K562 (cell line): Measurements from ENCODE around the gene KCNK4. TPM values are rescaled to one million over a fixed set of nuclear protein-coding genes. Genes with fewer than 3 reads are reported as not detected.

Source experiments
- ATF7 ChIP-seq: fragments of 450-650 bp; IDR thresholded peaks from 2 replicates; pipeline ENCODE4 v1.7.1; 2014; ENCODE audit warnings: mild to moderate bottlenecking, moderate library complexity
- CBX5 ChIP-seq: IDR thresholded peaks from 2 replicates; pipeline ENCODE4 v1.6.1; 2014; ENCODE audit warnings: low read depth, borderline replicate concordance
- CEBPG ChIP-seq, 3 experiments: fragments of 200-800 bp in 1 of 3; sonication (Bioruptor generic) in 1 of 3; sonication (generic) in 1 of 3; formaldehyde crosslinking in 1 of 3; IDR thresholded peaks in 2 of 3; conservative IDR thresholded peaks in 1 of 3; 2 replicates each; pipeline versions ENCODE4 v1.6.1 to v1.8.0; 2016 to 2022; ENCODE audit warnings: missing compliant biosample characterization in 2 of 3, missing genetic modification characterization in 2 of 3, mild to moderate bottlenecking in 1 of 3, missing genetic modification reagents in 1 of 3
- COPS2 ChIP-seq: fragments of 450-650 bp; conservative IDR thresholded peaks from 2 replicates; pipeline ENCODE4 v1.6.1; 2016; ENCODE audit warnings: mild to moderate bottlenecking, moderate library complexity
- DPF2 ChIP-seq: fragments of 450-650 bp; IDR thresholded peaks from 2 replicates; pipeline ENCODE4 v1.6.1; 2016
- ERF ChIP-seq: fragments of 450-650 bp; formaldehyde crosslinking; IDR thresholded peaks from 2 replicates; pipeline ENCODE4 v1.4.0; 2020; ENCODE audit warnings: mild to moderate bottlenecking, mixed read lengths
- FIP1L1 ChIP-seq: fragments of 200-400 bp; formaldehyde crosslinking; IDR thresholded peaks from 2 replicates; pipeline ENCODE4 v1.6.1; 2018; ENCODE audit warnings: mild to moderate bottlenecking, low read depth, low read length; ENCODE audit not compliant: poor library complexity, severe bottlenecking
- FOXA1 ChIP-seq: fragments of 450-650 bp; IDR thresholded peaks from 2 replicates; pipeline ENCODE4 v1.6.1; 2016; ENCODE audit warnings: mild to moderate bottlenecking, borderline replicate concordance
- IRF2 ChIP-seq: sonication (generic); formaldehyde crosslinking; IDR thresholded peaks from 2 replicates; pipeline ENCODE4 v1.8.1; 2022; ENCODE audit warnings: mild to moderate bottlenecking, missing genetic modification reagents
- L3MBTL2 ChIP-seq: fragments of 450-650 bp; IDR thresholded peaks from 2 replicates; pipeline ENCODE4 v1.6.1; 2016; ENCODE audit warnings: mild to moderate bottlenecking, moderate library complexity
- MYBL2 ChIP-seq, 2 experiments: fragments of 450-650 bp in 1 of 2; sonication (generic) in 1 of 2; formaldehyde crosslinking in 1 of 2; IDR thresholded peaks; 2 replicates each; pipeline versions ENCODE4 v1.6.1 to v1.8.1; 2017 to 2022; ENCODE audit warnings: borderline replicate concordance in 1 of 2, inconsistent platforms in 1 of 2, low read depth in 1 of 2, mild to moderate bottlenecking in 1 of 2, missing genetic modification reagents in 1 of 2, moderate library complexity in 1 of 2
- POLR2AphosphoS2 ChIP-seq: IDR thresholded peaks from 2 replicates; pipeline ENCODE4 v1.6.1; 2012; ENCODE audit warnings: low read length, improper control_type of control experiment
- ZC3H4 ChIP-seq: sonication (generic); formaldehyde crosslinking; IDR thresholded peaks from 2 replicates; pipeline ENCODE4 v1.9.0; 2021; ENCODE audit warnings: missing genetic modification reagents, borderline replicate concordance
- ZNF586 ChIP-seq: fragments of 450-650 bp; formaldehyde crosslinking; conservative IDR thresholded peaks from 2 replicates; pipeline ENCODE4 v1.4.0; 2020; ENCODE audit warnings: mild to moderate bottlenecking, moderate library complexity
- polyA plus RNA-seq, 8 experiments: library from polyadenylated mRNA; depleted of rRNA in 4 of 8; stranded (reverse) in 5 of 8; unstranded in 3 of 8; fragments of >200 nt; fragmentation: Nextera tagmentation in 2 of 8; fragmentation: Illumina TruSeq in 1 of 8; extraction: Ambion mirVana in 2 of 8; extraction: Trizol in 1 of 8; gene quantifications; 2 replicates each; pipeline versions ENCODE4 v1.2.1 to v1.2.3, GENCODE V29; 2011 to 2014; ENCODE audit warnings: inconsistent platforms in 1 of 8, missing spikeins in 1 of 8
- total RNA-seq, 7 experiments: library from RNA; depleted of rRNA in 6 of 7; stranded (reverse); fragments of >200 nt in 6 of 7; fragmentation: Illumina TruSeq in 2 of 7; extraction: Trizol in 2 of 7; gene quantifications; 2 replicates each; pipeline versions ENCODE4 v1.2.1 to v1.2.3, GENCODE V29; 2011 to 2021; ENCODE audit warnings: low replicate concordance in 1 of 7
- TF ChIP-seq, protein P1 (sequence below): fragments of 450-650 bp; formaldehyde crosslinking; IDR thresholded peaks from 2 replicates; pipeline ENCODE4 v1.4.0; 2020; ENCODE audit warnings: mild to moderate bottlenecking, moderate library complexity
- TF ChIP-seq, protein P2 (sequence below): fragments of 250-450 bp; sonication (Bioruptor Pico); IDR thresholded peaks from 2 replicates; pipeline ENCODE4 v1.8.0; 2022; ENCODE audit warnings: inconsistent platforms

KCNK4 gene
- total and polyA plus RNA-seq, 9 of the 15 experiments (the other 6 are each of a cell fraction or from before 2014, with no cell fraction given): not detected

DNA sequence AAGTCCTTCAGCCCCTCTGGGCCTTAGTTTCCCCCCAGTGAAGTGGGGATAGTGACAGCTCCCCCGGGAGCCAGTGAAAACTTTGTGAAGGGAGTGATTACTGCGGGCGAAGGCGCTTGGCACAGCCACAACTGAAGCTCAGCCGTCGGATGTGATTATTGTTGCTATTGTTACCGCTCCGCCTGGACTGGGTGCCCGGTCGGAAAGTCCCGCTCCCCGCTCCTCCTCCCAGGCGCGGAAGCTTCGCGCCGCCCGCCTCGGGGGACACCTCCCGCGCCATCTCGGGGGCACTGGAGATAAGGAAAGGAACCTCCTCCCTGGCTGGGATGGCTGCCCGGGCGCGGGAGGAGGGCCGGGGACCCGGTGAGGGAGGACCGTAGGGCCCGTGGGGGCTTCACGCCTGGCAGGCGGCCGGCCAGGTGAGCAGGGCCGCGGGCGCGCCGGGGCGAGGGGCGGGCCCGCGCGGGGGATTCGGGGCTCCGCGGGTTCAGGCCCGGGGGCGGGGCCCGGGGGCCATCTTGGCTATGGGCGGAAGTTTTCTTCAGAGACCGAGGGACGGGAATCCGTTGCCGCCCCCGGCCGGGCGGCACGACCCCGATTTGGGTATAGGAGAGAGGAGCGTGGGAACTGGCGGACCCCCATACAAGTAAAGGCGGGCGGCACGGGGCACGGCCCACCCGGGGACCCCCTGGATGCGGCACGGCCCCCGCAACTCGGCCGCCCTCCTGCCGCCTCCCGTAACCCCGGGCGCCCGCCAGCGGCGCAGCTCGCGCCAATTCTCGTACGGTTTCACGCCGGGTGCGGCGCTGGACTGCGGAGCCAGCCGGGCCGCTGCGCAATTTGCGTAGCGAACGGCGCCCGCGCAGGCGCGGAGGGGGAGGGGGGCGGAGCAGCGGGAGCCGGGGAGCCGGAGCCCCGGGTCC lies 5.9 kb upstream of the KCNK4 start, which contains the start of gene GPR137 (continued):
- peak; percentile 32; the same call in 1 of the 2 replicates for TF ChIP-seq DPF2
- no peak for TF ChIP-seq IRF2 (CRISPR knock-in tag)
- TF ChIP-seq ERF (CRISPR knock-in tag): no peak
- no peak for TF ChIP-seq ZNF586 (CRISPR knock-in tag)
- TF ChIP-seq FIP1L1: no peak
- TF ChIP-seq, protein P1, sequence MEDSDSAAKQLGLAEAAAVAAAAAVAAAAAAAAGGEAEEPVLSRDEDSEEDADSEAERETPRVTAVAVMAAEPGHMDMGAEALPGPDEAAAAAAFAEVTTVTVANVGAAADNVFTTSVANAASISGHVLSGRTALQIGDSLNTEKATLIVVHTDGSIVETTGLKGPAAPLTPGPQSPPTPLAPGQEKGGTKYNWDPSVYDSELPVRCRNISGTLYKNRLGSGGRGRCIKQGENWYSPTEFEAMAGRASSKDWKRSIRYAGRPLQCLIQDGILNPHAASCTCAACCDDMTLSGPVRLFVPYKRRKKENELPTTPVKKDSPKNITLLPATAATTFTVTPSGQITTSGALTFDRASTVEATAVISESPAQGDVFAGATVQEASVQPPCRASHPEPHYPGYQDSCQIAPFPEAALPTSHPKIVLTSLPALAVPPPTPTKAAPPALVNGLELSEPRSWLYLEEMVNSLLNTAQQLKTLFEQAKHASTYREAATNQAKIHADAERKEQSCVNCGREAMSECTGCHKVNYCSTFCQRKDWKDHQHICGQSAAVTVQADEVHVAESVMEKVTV (CRISPR knock-in tag): no peak
- TF ChIP-seq, protein P2, sequence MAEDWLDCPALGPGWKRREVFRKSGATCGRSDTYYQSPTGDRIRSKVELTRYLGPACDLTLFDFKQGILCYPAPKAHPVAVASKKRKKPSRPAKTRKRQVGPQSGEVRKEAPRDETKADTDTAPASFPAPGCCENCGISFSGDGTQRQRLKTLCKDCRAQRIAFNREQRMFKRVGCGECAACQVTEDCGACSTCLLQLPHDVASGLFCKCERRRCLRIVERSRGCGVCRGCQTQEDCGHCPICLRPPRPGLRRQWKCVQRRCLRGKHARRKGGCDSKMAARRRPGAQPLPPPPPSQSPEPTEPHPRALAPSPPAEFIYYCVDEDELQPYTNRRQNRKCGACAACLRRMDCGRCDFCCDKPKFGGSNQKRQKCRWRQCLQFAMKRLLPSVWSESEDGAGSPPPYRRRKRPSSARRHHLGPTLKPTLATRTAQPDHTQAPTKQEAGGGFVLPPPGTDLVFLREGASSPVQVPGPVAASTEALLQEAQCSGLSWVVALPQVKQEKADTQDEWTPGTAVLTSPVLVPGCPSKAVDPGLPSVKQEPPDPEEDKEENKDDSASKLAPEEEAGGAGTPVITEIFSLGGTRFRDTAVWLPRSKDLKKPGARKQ (CRISPR knock-in tag): no peak
- TF ChIP-seq POLR2AphosphoS2: no peak; the same call in 1 of the 2 replicates
- no peak for TF ChIP-seq COPS2
- TF ChIP-seq ATF7: peak; percentile 64
- TF ChIP-seq CBX5: no peak
- no peak for TF ChIP-seq FOXA1
- TF ChIP-seq ZC3H4: no peak; the same call in 1 of the 2 replicates
- TF ChIP-seq L3MBTL2: peak; percentile 68
- no peak for TF ChIP-seq MYBL2 (IDR thresholded peaks at IDR 0.05; ENCODE audit: low read depth)
- TF ChIP-seq MYBL2 (CRISPR knock-in tag; IDR thresholded peaks at IDR 0.05; ENCODE audit: borderline replicate concordance): no peak
- no peak for TF ChIP-seq CEBPG (CRISPR knock-in tag; IDR thresholded peaks at IDR 0.05)
- TF ChIP-seq CEBPG (tag; conservative IDR thresholded peaks at IDR 0.05 in 1 of 2, IDR thresholded peaks at IDR 0.05 in 1 of 2): no peak
